Activated naive CD8-positive, alpha-beta T cell treated with anti-CD3 and anti-CD28 coated beads, Interleukin-2, amount 10 ng/mL, durations not matched to agents 7 days and 5 days (primary cell): ENCODE measurements around the gene GP9. TPM values are rescaled to one million over a fixed set of nuclear protein-coding genes. Genes with fewer than 3 reads are reported as not detected.
"Not testable (repeated sequence)": the region's sequence is repeated elsewhere in the genome, so short reads cannot be mapped to it uniquely, and the experiment has no call there.

Source experiments
- ATAC-seq: fragments of 150-1000 bp; cut with Tn5 transposase; one replicate; pipeline ENCODE4 v1.10.0; 2021; ENCODE audit warnings: low read depth, moderate library complexity
- POLR2A ChIA-PET: fragments of 350-600 bp; sonication (Branson Sonifier 250); formaldehyde crosslinking; loops from one replicate; lab custom pipeline; 2021; ENCODE audit warnings: antibody characterized with exemption; lab: Charles Lee
- DNase-seq: peaks from one replicate; pipeline ENCODE4 v3.0.0; 2021
- H3K27ac Mint-ChIP-seq: one replicate; pipeline ENCODE4 v1.8.0; 2022; ENCODE audit warnings: mild to moderate bottlenecking, mixed read lengths
- H3K27me3 Mint-ChIP-seq: one replicate; pipeline ENCODE4 v1.8.0; 2022; ENCODE audit warnings: mild to moderate bottlenecking, moderate library complexity, mixed read lengths
- H3K36me3 Mint-ChIP-seq: one replicate; pipeline ENCODE4 v1.8.0; 2021; ENCODE audit warnings: mild to moderate bottlenecking, mixed read lengths
- H3K4me1 Mint-ChIP-seq: one replicate; pipeline ENCODE4 v1.8.0; 2021; ENCODE audit warnings: mixed read lengths
- H3K4me3 Mint-ChIP-seq: one replicate; pipeline ENCODE4 v1.8.0; 2022; ENCODE audit warnings: mild to moderate bottlenecking, moderate library complexity, mixed read lengths
- H3K9me3 Mint-ChIP-seq: one replicate; pipeline ENCODE4 v1.8.0; 2021; ENCODE audit warnings: mixed read lengths
- total RNA-seq, 2 experiments: library from RNA; stranded (reverse); gene quantifications; one replicate each; pipeline ENCODE4 v1.2.3, GENCODE V29; 2021

The GP9 gene
- total RNA-seq, 2 experiments from 2014 or later: not detected

- POLR2A ChIA-PET: interaction anchor here (0.7 kb wide), 1 partner anchor 53 kb away, joined by 4 read pairs; no protein-coding TSS in a partner anchor
- Mint-ChIP-seq H3K27me3 (no peaks in the 10 kb centered on the region), H3K36me3 (no peaks in the 10 kb centered on the region)
Measured at GRCh38 chr3:129078510-129078909, 17.9 kb downstream of the GP9 start.

GRCh38 chr3:129081503-129081902 lies 20.9 kb downstream of the GP9 start:
- Mint-ChIP-seq H3K27ac (no peak overlapping the region), H3K9me3 (no peaks in the 10 kb centered on the region)
- POLR2A ChIA-PET: no interaction called here

More at GRCh38 chr3:129078510-129078909, 17.9 kb downstream of the GP9 start:
- ATAC-seq (no peak), DNase-seq (no peak)
- no peak overlapping the region for H3K27ac Mint-ChIP-seq
- H3K9me3 Mint-ChIP-seq: no peaks in the 10 kb centered on the region
- peaks cover 9% of the 10 kb centered on the region for H3K4me1 Mint-ChIP-seq
- no peak overlapping the region for H3K4me3 Mint-ChIP-seq

GRCh38 chr3:129082026-129082425 lies 21.4 kb downstream of the GP9 start:
- no peak for DNase-seq

More at GRCh38 chr3:129081503-129081902, 20.9 kb downstream of the GP9 start:
- ATAC-seq (no peak), DNase-seq (no peak)
- Mint-ChIP-seq H3K4me1 (peaks cover 12% of the 10 kb centered on the region), H3K4me3 (no peak overlapping the region), H3K36me3 (peaks cover 4% of the 10 kb centered on the region), H3K27me3 (no peaks in the 10 kb centered on the region)

GRCh38 chr3:129084501-129084900 lies 23.9 kb downstream of the GP9 start:
- Mint-ChIP-seq H3K27me3 (no peaks in the 10 kb centered on the region), H3K9me3 (no peaks in the 10 kb centered on the region), H3K4me1 (peaks cover 12% of the 10 kb centered on the region), H3K4me3 (no peak overlapping the region), H3K36me3 (peaks cover 4% of the 10 kb centered on the region), H3K27ac (no peak overlapping the region)
- ATAC-seq (no peak), DNase-seq (no peak)
- POLR2A ChIA-PET: interaction anchor here (1.3 kb wide), 1 partner anchor 36 kb away, joined by 6 read pairs; no protein-coding TSS in a partner anchor

More at GRCh38 chr3:129082026-129082425, 21.4 kb downstream of the GP9 start:
- Mint-ChIP-seq H3K36me3 (peaks cover 4% of the 10 kb centered on the region), H3K9me3 (no peaks in the 10 kb centered on the region), H3K4me3 (no peak overlapping the region), H3K4me1 (peaks cover 12% of the 10 kb centered on the region), H3K27ac (no peak overlapping the region), H3K27me3 (no peaks in the 10 kb centered on the region)
- POLR2A ChIA-PET: no interaction called here
- no peak for ATAC-seq

- POLR2A ChIA-PET: interaction anchor here (0.5 to 1.3 kb wide), 2 partner anchors 35 to 214 kb away, joined by 4 to 6 read pairs; no protein-coding TSS in a partner anchor
- H3K27ac Mint-ChIP-seq: peak overlapping the region; percentile 56
Measured at GRCh38 chr3:129085165-129085715, 24.7 kb downstream of the GP9 start.

GRCh38 chr3:129085818-129086217 lies 25.2 kb downstream of the GP9 start:
- H3K4me3 Mint-ChIP-seq: no peak overlapping the region
- peaks cover 12% of the 10 kb centered on the region for H3K4me1 Mint-ChIP-seq
- no peaks in the 10 kb centered on the region for H3K27me3 Mint-ChIP-seq
- DNase-seq (no peak), ATAC-seq (no peak)
- POLR2A ChIA-PET: no interaction called here
- H3K27ac Mint-ChIP-seq: peak overlapping the region; percentile 56
- H3K9me3 Mint-ChIP-seq: no peaks in the 10 kb centered on the region
- peaks cover 4% of the 10 kb centered on the region for H3K36me3 Mint-ChIP-seq

More at GRCh38 chr3:129085165-129085715, 24.7 kb downstream of the GP9 start:
- Mint-ChIP-seq H3K4me1 (peaks cover 12% of the 10 kb centered on the region), H3K27me3 (no peaks in the 10 kb centered on the region), H3K36me3 (peaks cover 4% of the 10 kb centered on the region), H3K4me3 (no peak overlapping the region), H3K9me3 (no peaks in the 10 kb centered on the region)
- ATAC-seq: no peak
- DNase-seq: no peak

GRCh38 chr3:129087138-129087702 lies 26.6 kb downstream of the GP9 start:
- ATAC-seq: no peak
- Mint-ChIP-seq H3K4me3 (no peak overlapping the region), H3K9me3 (no peaks in the 10 kb centered on the region), H3K27me3 (no peaks in the 10 kb centered on the region), H3K36me3 (peaks cover 6% of the 10 kb centered on the region), H3K4me1 (peaks cover 6% of the 10 kb centered on the region), H3K27ac (no peak overlapping the region)
- POLR2A ChIA-PET: interaction anchor here (0.7 kb wide), 1 partner anchor 35 kb away, joined by 4 read pairs; the partner anchor contains the start of gene RAB43
- no peak for DNase-seq

- H3K36me3 Mint-ChIP-seq, H3K4me1 Mint-ChIP-seq, H3K9me3 Mint-ChIP-seq, DNase-seq, H3K27me3 Mint-ChIP-seq, H3K4me3 Mint-ChIP-seq, H3K27ac Mint-ChIP-seq, POLR2A ChIA-PET: not testable (repeated sequence)
- peak; percentile 47 for ATAC-seq
Measured at GRCh38 chr3:129087904-129088303, 27.3 kb downstream of the GP9 start.

- H3K27me3 Mint-ChIP-seq, ATAC-seq, H3K4me1 Mint-ChIP-seq, DNase-seq, POLR2A ChIA-PET, H3K36me3 Mint-ChIP-seq, H3K27ac Mint-ChIP-seq, H3K9me3 Mint-ChIP-seq, H3K4me3 Mint-ChIP-seq: not testable (repeated sequence)
Measured at GRCh38 chr3:129088312-129088711, 27.7 kb downstream of the GP9 start.

GRCh38 chr3:129095285-129095684 lies 34.7 kb downstream of the GP9 start:
- H3K9me3 Mint-ChIP-seq: no peaks in the 10 kb centered on the region
- no peak for DNase-seq
- H3K27me3 Mint-ChIP-seq: no peaks in the 10 kb centered on the region
- POLR2A ChIA-PET: interaction anchor here (1.6 to 3.4 kb wide), 2 partner anchors 23 to 25 kb away, joined by 7 to 8 read pairs; no protein-coding TSS in a partner anchor
- H3K36me3 Mint-ChIP-seq: peaks cover 32% of the 10 kb centered on the region
- H3K4me1 Mint-ChIP-seq: peaks cover 23% of the 10 kb centered on the region
- peak overlapping the region; percentile 25 for H3K27ac Mint-ChIP-seq
- no peak for ATAC-seq
- no peak overlapping the region for H3K4me3 Mint-ChIP-seq

GRCh38 chr3:129100274-129100673 lies 39.7 kb downstream of the GP9 start:
- Mint-ChIP-seq H3K4me1 (peaks cover 45% of the 10 kb centered on the region), H3K4me3 (no peak overlapping the region), H3K9me3 (no peaks in the 10 kb centered on the region), H3K36me3 (peaks cover 44% of the 10 kb centered on the region), H3K27me3 (no peaks in the 10 kb centered on the region), H3K27ac (peak overlapping the region; percentile 44)
- DNase-seq: no peak
- ATAC-seq: no peak
- POLR2A ChIA-PET: interaction anchor here (1.9 to 2.7 kb wide), 3 partner anchors 13 to 216 kb away, joined by 6 to 9 read pairs (median 8); partner anchors contain the start of gene RAB43

GRCh38 chr3:129101370-129102138 lies 41.0 kb downstream of the GP9 start:
- Mint-ChIP-seq H3K27ac (peak overlapping the region; percentile 64), H3K4me3 (no peak overlapping the region), H3K4me1 (peaks cover 45% of the 10 kb centered on the region), H3K9me3 (no peaks in the 10 kb centered on the region), H3K36me3 (peaks cover 42% of the 10 kb centered on the region), H3K27me3 (no peaks in the 10 kb centered on the region)
- no peak for ATAC-seq
- DNase-seq: no peak
- POLR2A ChIA-PET: interaction anchor here (0.8 to 3.4 kb wide), 8 partner anchors 11 to 215 kb away, joined by 3 to 26 read pairs (median 5); partner anchors contain the start of gene RAB43

- ATAC-seq: no peak
- POLR2A ChIA-PET: interaction anchor here (3.4 kb wide), 1 partner anchor 17 kb away, joined by 26 read pairs; the partner anchor contains the start of gene RAB43
- Mint-ChIP-seq H3K4me1 (peaks cover 50% of the 10 kb centered on the region), H3K9me3 (no peaks in the 10 kb centered on the region), H3K27ac (peak overlapping the region; percentile 71), H3K36me3 (peaks cover 38% of the 10 kb centered on the region), H3K4me3 (no peak overlapping the region), H3K27me3 (no peaks in the 10 kb centered on the region)
- DNase-seq: no peak
Measured at GRCh38 chr3:129103296-129103695, 42.7 kb downstream of the GP9 start.
